A673 (cell line): ENCODE measurements around the gene RRP1.
A peak's percentile ranks its signal among the peaks of the same experiment; 100 is the strongest.

Experiments
- CTCF ChIP-seq: fragments of 300-800, 200-600 bp; sonication (generic); conservative IDR thresholded peaks from 2 replicates; pipeline ENCODE4 v1.5.1; 2017; ENCODE audit warnings: low read depth, mild to moderate bottlenecking, antibody characterized with exemption, low read length, moderate library complexity, mixed read lengths
- EZH2 ChIP-seq: fragments of 200-600 bp; sonication (generic); IDR thresholded peaks from 2 replicates; pipeline ENCODE4 v1.6.1; 2017; ENCODE audit warnings: borderline replicate concordance, low read depth, mild to moderate bottlenecking, mixed read lengths, antibody characterized with exemption, low read length; ENCODE audit not compliant: poor library complexity, severe bottlenecking

GRCh38 chr21:43810505-43811261 is 21.3 kb downstream of the RRP1 start:
- TF ChIP-seq CTCF (peak; percentile 98), EZH2 (no peak)
